A549 (cell line): ENCODE results near the gene SHC4. TPM values are rescaled to one million over a fixed set of nuclear protein-coding genes. Genes with fewer than 3 reads are reported as not detected.

Source experiments
- ATAC-seq, 2 experiments: fragments of 200-7000 bp in 1 of 2; fragments of >200 bp in 1 of 2; cut with Nextera tagmentation in 1 of 2; cut with Tn5 transposase in 1 of 2; 3 replicates each; pipeline versions ENCODE4 v1.8.0 to v1.9.1; 2018 to 2020; ENCODE audit warnings: mild to moderate bottlenecking in 1 of 2, moderate library complexity in 1 of 2
- CTCF ChIA-PET: fragments of 300-600 bp; sonication (Branson Sonifier 250); formaldehyde crosslinking; extraction: SDS; loops from one replicate; lab custom pipeline; 2021; ENCODE audit warnings: antibody characterized with exemption, inconsistent platforms; lab: Yijun Ruan, JAX
- POLR2A ChIA-PET: fragments of 350-600 bp; formaldehyde crosslinking; extraction: SDS; loops from one replicate; lab custom pipeline; 2021; ENCODE audit warnings: antibody characterized with exemption, inconsistent platforms; lab: Yijun Ruan, JAX
- DNase-seq, 2 experiments: peaks; one replicate each; pipeline versions ENCODE4 v3.0.0 to v3.0.0-alpha.2; 2011 to 2016; ENCODE audit warnings: low read depth in 1 of 2, low spot score in 1 of 2
- FAIRE-seq: peaks from 2 replicates; lab custom pipeline; 2011; peaks lifted over from hg19 to GRCh38; lab: Jason Lieb, UNC
- H3K27ac ChIP-seq, 2 experiments: fragments of >200 bp; sonication (Bioruptor Twin); formaldehyde crosslinking; 3 replicates each; pipeline ENCODE4 v1.5.1; 2016 to 2017
- H3K4me1 ChIP-seq: fragments of >200 bp; sonication (Bioruptor Twin); formaldehyde crosslinking; 3 replicates; pipeline ENCODE4 v1.6.1; 2016
- H3K4me2 ChIP-seq: fragments of >200 bp; sonication (Bioruptor Twin); formaldehyde crosslinking; 3 replicates; pipeline ENCODE4 v1.6.1; 2016
- H3K4me3 ChIP-seq: fragments of >200 bp; sonication (Bioruptor Twin); formaldehyde crosslinking; 3 replicates; pipeline ENCODE4 v1.5.1; 2016
- H3K9me3 ChIP-seq: fragments of >200 bp; sonication (Bioruptor Twin); formaldehyde crosslinking; 3 replicates; pipeline ENCODE4 v1.6.1; 2016
- BHLHE40 ChIP-seq: IDR thresholded peaks from 2 replicates; pipeline ENCODE4 v1.6.1; 2012; ENCODE audit warnings: low read depth, low read length, inconsistent platforms
- CBX2 ChIP-seq: fragments of 200-600 bp; sonication (generic); IDR thresholded peaks from 2 replicates; pipeline ENCODE4 v1.6.1; 2016; ENCODE audit warnings: low read depth, mild to moderate bottlenecking, borderline replicate concordance
- CEBPB ChIP-seq, 2 experiments: fragments of >200 bp in 1 of 2; sonication (Bioruptor Twin) in 1 of 2; formaldehyde crosslinking in 1 of 2; IDR thresholded peaks; 2 replicates each; pipeline ENCODE4 v1.6.1; 2012 to 2016
- EP300 ChIP-seq, 2 experiments: fragments of >200 bp; sonication (Bioruptor Twin); formaldehyde crosslinking; IDR thresholded peaks; 2 replicates in 1 of 2; 3 replicates in 1 of 2; pipeline ENCODE4 v1.6.1; 2016 to 2017
- ESRRA ChIP-seq: fragments of 150-350 bp; IDR thresholded peaks from 2 replicates; pipeline ENCODE4 v1.6.1; 2014; ENCODE audit warnings: mild to moderate bottlenecking, low read length, borderline replicate concordance
- GATA3 ChIP-seq: IDR thresholded peaks from 2 replicates; pipeline ENCODE4 v1.6.1; 2012; ENCODE audit warnings: borderline replicate concordance
- HOXB13 ChIP-seq: fragments of 250-450 bp; sonication (Bioruptor Pico); IDR thresholded peaks from 2 replicates; pipeline ENCODE4 v1.5.0; 2020; ENCODE audit warnings: low read depth, mild to moderate bottlenecking, moderate library complexity
- JUNB ChIP-seq: fragments of >200 bp; sonication (Bioruptor Twin); formaldehyde crosslinking; IDR thresholded peaks from 2 replicates; pipeline ENCODE4 v1.6.1; 2016
- KDM1A ChIP-seq: fragments of 200-600 bp; sonication (generic); IDR thresholded peaks from 2 replicates; pipeline ENCODE4 v1.6.1; 2016; ENCODE audit warnings: low read depth, mild to moderate bottlenecking
- KDM5A ChIP-seq: fragments of 200-600 bp; sonication (generic); IDR thresholded peaks from 2 replicates; pipeline ENCODE4 v1.6.1; 2016; ENCODE audit warnings: antibody characterized with exemption, mild to moderate bottlenecking
- MAFK ChIP-seq: fragments of 450-650 bp; IDR thresholded peaks from 2 replicates; pipeline ENCODE4 v1.6.1; 2014; ENCODE audit not compliant: partially characterized antibody
- MYC ChIP-seq: IDR thresholded peaks from 2 replicates; pipeline ENCODE4 v1.6.1; 2012; ENCODE audit warnings: mild to moderate bottlenecking, inconsistent platforms, low read length, improper control_type of control experiment, borderline replicate concordance
- NR3C1 ChIP-seq: fragments of >200 bp; sonication (Bioruptor Twin); formaldehyde crosslinking; IDR thresholded peaks from 3 replicates; pipeline ENCODE4 v1.6.1; 2017
- PHF8 ChIP-seq: fragments of 200-600 bp; sonication (generic); IDR thresholded peaks from 2 replicates; pipeline ENCODE4 v1.6.1; 2016; ENCODE audit warnings: low read depth, mild to moderate bottlenecking, antibody characterized with exemption, moderate library complexity, borderline replicate concordance
- POLR2AphosphoS2 ChIP-seq: conservative IDR thresholded peaks from 2 replicates; pipeline ENCODE4 v1.6.1; 2012; ENCODE audit warnings: low read length, improper control_type of control experiment, inconsistent platforms
- RCOR1 ChIP-seq: fragments of 150-350 bp; IDR thresholded peaks from 2 replicates; pipeline ENCODE4 v1.6.1; 2014; ENCODE audit warnings: antibody characterized with exemption, low read length, low read depth
- SMC3 ChIP-seq: fragments of >200 bp; sonication (Bioruptor Twin); formaldehyde crosslinking; IDR thresholded peaks from 3 replicates; pipeline ENCODE4 v1.6.1; 2018; ENCODE audit warnings: inconsistent platforms
- TFCP2L1 ChIP-seq: fragments of 250-450 bp; sonication (Bioruptor Pico); IDR thresholded peaks from 2 replicates; pipeline ENCODE4 v1.5.0; 2021; ENCODE audit warnings: mild to moderate bottlenecking
- TP53 ChIP-seq: fragments of 250-450 bp; sonication (Bioruptor Pico); IDR thresholded peaks from 2 replicates; pipeline ENCODE4 v1.5.0; 2021; ENCODE audit warnings: mild to moderate bottlenecking, moderate library complexity
- ZNF302 ChIP-seq: fragments of 250-450 bp; sonication (Bioruptor Pico); IDR thresholded peaks from 2 replicates; pipeline ENCODE4 v1.9.0; 2021; ENCODE audit warnings: inconsistent platforms, mild to moderate bottlenecking, moderate library complexity
- ZSCAN20 ChIP-seq: fragments of 250-450 bp; sonication (Bioruptor Pico); IDR thresholded peaks from 2 replicates; pipeline ENCODE4 v1.8.0; 2022; ENCODE audit warnings: mild to moderate bottlenecking, moderate library complexity
- WGBS: methylation state at CpG from one replicate; pipeline ENCODE4 v1.1.6; 2017; ENCODE audit errors: missing lambda C conversion rate; 5-methylcytosine and 5-hydroxymethylcytosine counted together
- polyA plus RNA-seq, 4 experiments: library from polyadenylated mRNA; depleted of rRNA in 3 of 4; stranded (reverse); fragments of >200 nt; fragmentation: RNase III in 1 of 4; extraction: RNeasy Plus Mini Kit Qiagen cat#74134 plus additional on column Dnase treatment in 1 of 4; gene quantifications; 2 replicates in 3 of 4; 3 replicates in 1 of 4; pipeline ENCODE4 v1.2.3, GENCODE V29; 2011 to 2017
- TF ChIP-seq, protein P1 (sequence below): IDR thresholded peaks from 2 replicates; pipeline ENCODE4 v1.6.1; 2012
- TF ChIP-seq, protein P2 (sequence below): fragments of 250-450 bp; sonication (Bioruptor Pico); IDR thresholded peaks from 2 replicates; pipeline ENCODE4 v1.5.0; 2020; ENCODE audit warnings: low read depth, mild to moderate bottlenecking, moderate library complexity
- TF ChIP-seq, protein P3 (sequence below): fragments of >200 bp; sonication (Bioruptor Twin); formaldehyde crosslinking; IDR thresholded peaks from 3 replicates; pipeline ENCODE4 v1.5.1; 2016
- TF ChIP-seq, protein P4 (sequence below): fragments of >200 bp; sonication (Bioruptor Twin); formaldehyde crosslinking; IDR thresholded peaks from 2 replicates; pipeline ENCODE4 v1.6.1; 2016

Gene SHC4
- polyA plus RNA-seq, 2 of the 4 experiments (the other 2 are of a cell fraction): 0.08 to 0.16 TPM

DNA sequence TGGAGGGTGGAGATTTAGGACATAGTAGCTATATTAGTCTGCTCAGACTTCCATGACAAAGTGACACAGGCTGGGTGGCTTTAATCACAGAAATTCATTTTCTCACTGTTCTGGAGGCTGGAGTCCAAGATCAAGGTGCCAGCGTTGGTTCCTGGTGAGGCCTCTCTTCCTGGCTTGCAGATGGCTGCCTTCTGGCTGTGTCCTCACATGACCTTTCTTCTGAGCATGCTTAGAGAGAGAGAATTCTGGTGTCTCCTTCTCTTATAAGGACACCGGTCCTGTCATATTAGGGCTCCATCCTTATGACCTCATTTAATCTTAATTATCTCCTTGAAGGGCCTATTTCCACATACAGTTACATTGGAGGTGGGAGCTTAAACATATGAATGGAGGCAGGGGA is 14.9 kb upstream of the SHC4 start:
- Histone ChIP-seq H3K4me2 (no peak overlapping the region), H3K4me1 (0 out of 3 replicates have a peak, but pooled peaks cover 5% of the 10 kb centered on the region), H3K27ac (no peak overlapping the region), H3K4me3 (no peak overlapping the region), H3K9me3 (no peaks in the 10 kb centered on the region)
- ATAC-seq: no peak
- FAIRE-seq: no peak
- POLR2A ChIA-PET: no interaction called here
- DNase-seq: no peak
- CTCF ChIA-PET: no interaction called here
- WGBS: 81% methylated on average over 2 of the region's 2 CpGs
- TF ChIP-seq SMC3 (no peak), TFCP2L1 (CRISPR knock-in tag) (no peak), MAFK (no peak), ZSCAN20 (CRISPR knock-in tag) (no peak), NR3C1 (no peak), RCOR1 (no peak), ESRRA (no peak)
- TF ChIP-seq, protein P1, sequence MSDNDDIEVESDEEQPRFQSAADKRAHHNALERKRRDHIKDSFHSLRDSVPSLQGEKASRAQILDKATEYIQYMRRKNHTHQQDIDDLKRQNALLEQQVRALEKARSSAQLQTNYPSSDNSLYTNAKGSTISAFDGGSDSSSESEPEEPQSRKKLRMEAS: no peak
- TF ChIP-seq, protein P2, sequence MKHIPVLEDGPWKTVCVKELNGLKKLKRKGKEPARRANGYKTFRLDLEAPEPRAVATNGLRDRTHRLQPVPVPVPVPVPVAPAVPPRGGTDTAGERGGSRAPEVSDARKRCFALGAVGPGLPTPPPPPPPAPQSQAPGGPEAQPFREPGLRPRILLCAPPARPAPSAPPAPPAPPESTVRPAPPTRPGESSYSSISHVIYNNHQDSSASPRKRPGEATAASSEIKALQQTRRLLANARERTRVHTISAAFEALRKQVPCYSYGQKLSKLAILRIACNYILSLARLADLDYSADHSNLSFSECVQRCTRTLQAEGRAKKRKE (CRISPR knock-in tag): no peak

DNA sequence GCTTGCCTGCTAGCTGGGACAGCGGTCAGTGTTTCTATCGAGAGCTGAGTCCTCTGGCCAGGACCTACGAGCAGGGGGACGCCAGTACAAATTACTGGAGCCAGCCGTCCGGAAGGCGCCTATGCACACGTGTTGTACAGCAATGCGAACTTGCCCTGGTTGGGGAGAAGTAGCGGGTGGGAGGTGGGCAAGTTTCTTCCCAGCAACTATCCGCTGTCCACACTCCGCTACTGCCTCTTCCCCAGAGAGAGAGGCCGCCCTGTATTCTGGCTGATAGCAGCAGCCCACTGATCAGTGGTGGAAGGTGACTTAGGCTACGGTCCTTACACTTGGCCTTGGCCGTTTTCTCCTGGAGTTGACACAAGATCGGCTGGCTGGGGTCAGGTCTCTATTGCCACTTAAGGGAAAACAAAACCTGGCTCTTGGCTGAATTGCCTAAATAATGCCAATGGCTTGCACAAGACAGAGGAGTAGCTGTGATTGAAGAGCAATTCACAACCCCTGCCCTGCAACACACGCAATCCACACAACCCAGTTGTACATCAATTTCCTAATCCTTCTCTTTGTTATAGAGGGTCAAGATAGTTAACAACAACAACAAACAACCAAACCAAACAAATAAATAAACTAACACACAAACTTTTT is 12.8 kb upstream of the SHC4 start:
- Histone ChIP-seq H3K4me1 (0 out of 3 replicates have a peak, but pooled peaks cover 5% of the 10 kb centered on the region), H3K4me2 (peak overlapping the region; percentile 85), H3K9me3 (no peaks in the 10 kb centered on the region), H3K27ac (peak overlapping the region; percentile 88 to 96; a peak in 5 of 6 replicates), H3K4me3 (peak overlapping the region; percentile 60; the same call in 1 of the 3 replicates)
- ATAC-seq: peak; percentile 9 to 13; a peak in 2 of 6 replicates
- DNase-seq: no peak
- TF ChIP-seq GATA3: no peak
- no peak for TF ChIP-seq CBX2
- TF ChIP-seq EP300 (IDR thresholded peaks at IDR 0.05): no peak
- TF ChIP-seq KDM1A: no peak
- TF ChIP-seq TP53 (CRISPR knock-in tag): no peak
- TF ChIP-seq, protein P2 (CRISPR knock-in tag): no peak
- no peak for TF ChIP-seq BHLHE40
- no peak for TF ChIP-seq PHF8
- no peak for TF ChIP-seq NR3C1
- TF ChIP-seq JUNB: no peak
- no peak for TF ChIP-seq HOXB13 (CRISPR knock-in tag)
- TF ChIP-seq, protein P3, sequence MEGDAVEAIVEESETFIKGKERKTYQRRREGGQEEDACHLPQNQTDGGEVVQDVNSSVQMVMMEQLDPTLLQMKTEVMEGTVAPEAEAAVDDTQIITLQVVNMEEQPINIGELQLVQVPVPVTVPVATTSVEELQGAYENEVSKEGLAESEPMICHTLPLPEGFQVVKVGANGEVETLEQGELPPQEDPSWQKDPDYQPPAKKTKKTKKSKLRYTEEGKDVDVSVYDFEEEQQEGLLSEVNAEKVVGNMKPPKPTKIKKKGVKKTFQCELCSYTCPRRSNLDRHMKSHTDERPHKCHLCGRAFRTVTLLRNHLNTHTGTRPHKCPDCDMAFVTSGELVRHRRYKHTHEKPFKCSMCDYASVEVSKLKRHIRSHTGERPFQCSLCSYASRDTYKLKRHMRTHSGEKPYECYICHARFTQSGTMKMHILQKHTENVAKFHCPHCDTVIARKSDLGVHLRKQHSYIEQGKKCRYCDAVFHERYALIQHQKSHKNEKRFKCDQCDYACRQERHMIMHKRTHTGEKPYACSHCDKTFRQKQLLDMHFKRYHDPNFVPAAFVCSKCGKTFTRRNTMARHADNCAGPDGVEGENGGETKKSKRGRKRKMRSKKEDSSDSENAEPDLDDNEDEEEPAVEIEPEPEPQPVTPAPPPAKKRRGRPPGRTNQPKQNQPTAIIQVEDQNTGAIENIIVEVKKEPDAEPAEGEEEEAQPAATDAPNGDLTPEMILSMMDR: no peak
- TF ChIP-seq, protein P4, sequence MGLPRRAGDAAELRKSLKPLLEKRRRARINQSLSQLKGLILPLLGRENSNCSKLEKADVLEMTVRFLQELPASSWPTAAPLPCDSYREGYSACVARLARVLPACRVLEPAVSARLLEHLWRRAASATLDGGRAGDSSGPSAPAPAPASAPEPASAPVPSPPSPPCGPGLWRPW: no peak
- no peak for TF ChIP-seq KDM5A
- TF ChIP-seq CEBPB (IDR thresholded peaks at IDR 0.05): no peak
- TF ChIP-seq ZSCAN20 (CRISPR knock-in tag): no peak
- no peak for TF ChIP-seq MYC
- no peak for TF ChIP-seq POLR2AphosphoS2
- TF ChIP-seq ZNF302 (CRISPR knock-in tag): no peak
- WGBS: 94% methylated on average over 17 of the region's 17 CpGs
- ChIA-PET POLR2A (no interaction called here), CTCF (interaction anchor here (0.8 to 5.5 kb wide), 14 partner anchors 10 to 1169 kb away, joined by 3 to 52 read pairs (median 4); partner anchors contain the start of genes CEP152, EID1 and SHC4)
- FAIRE-seq: no peak
